Neural cell (in vitro differentiated cells): ENCODE results near the gene TIAM1. TPM values are rescaled to one million over a fixed set of nuclear protein-coding genes. Genes with fewer than 3 reads are reported as not detected.

ENCODE experiments used
- H2AFZ ChIP-seq: fragments of 200-600, 300-800 bp; sonication (generic), shearing (Covaris generic); 2 replicates; pipeline ENCODE4 v1.6.0; 2014; ENCODE audit warnings: low read depth, mild to moderate bottlenecking, antibody characterized with exemption, low read length, moderate library complexity
- H3F3A ChIP-seq: fragments of 200-600 bp; shearing (Covaris generic); 2 replicates; pipeline ENCODE4 v1.6.1; 2016; ENCODE audit warnings: mild to moderate bottlenecking, moderate library complexity, mixed read lengths, antibody characterized with exemption, low read length; ENCODE audit not compliant: insufficient read depth, poor library complexity, severe bottlenecking
- H3K27ac ChIP-seq: fragments of 200-600, 300-800 bp; sonication (generic), shearing (Covaris generic); 2 replicates; pipeline ENCODE4 v1.5.1; 2014; ENCODE audit warnings: mild to moderate bottlenecking, low read length, moderate library complexity
- H3K27me3 ChIP-seq: fragments of 300-800, 200-600 bp; sonication (generic), shearing (Covaris generic); 2 replicates; pipeline ENCODE4 v1.6.0; 2014; ENCODE audit warnings: mild to moderate bottlenecking, low read depth, low read length, moderate library complexity; ENCODE audit not compliant: insufficient read depth
- H3K36me3 ChIP-seq: fragments of 300-800, 200-600 bp; sonication (generic), shearing (Covaris generic); 2 replicates; pipeline ENCODE4 v1.5.1; 2014; ENCODE audit warnings: mild to moderate bottlenecking, antibody characterized with exemption, low read length, moderate library complexity; ENCODE audit not compliant: insufficient read depth
- H3K4me2 ChIP-seq: fragments of 300-800, 200-600 bp; sonication (generic), shearing (Covaris generic); 2 replicates; pipeline ENCODE4 v1.6.0; 2014; ENCODE audit warnings: mild to moderate bottlenecking, low read length
- H3K4me3 ChIP-seq: fragments of 300-800, 200-600 bp; sonication (generic), shearing (Covaris generic); 2 replicates; pipeline ENCODE4 v1.5.1; 2014; ENCODE audit warnings: mild to moderate bottlenecking, low read length, moderate library complexity
- H3K79me2 ChIP-seq: fragments of 200-600 bp; shearing (Covaris generic); replicated peaks from 2 replicates; pipeline ENCODE4 v1.6.0; 2014; ENCODE audit warnings: mild to moderate bottlenecking, low read length, moderate library complexity; ENCODE audit not compliant: insufficient read depth
- H3K9ac ChIP-seq: fragments of 300-800, 200-600 bp; sonication (generic), shearing (Covaris generic); 2 replicates; pipeline ENCODE4 v1.6.1; 2016; ENCODE audit warnings: mild to moderate bottlenecking, low read length, mixed read lengths
- H3K9me2 ChIP-seq: fragments of 200-600 bp; shearing (Covaris generic); 2 replicates; pipeline ENCODE4 v1.6.1; 2016; ENCODE audit warnings: mild to moderate bottlenecking, low read length, mixed read lengths; ENCODE audit not compliant: insufficient read depth
- H3K9me3 ChIP-seq: fragments of 200-600, 300-800 bp; sonication (generic), shearing (Covaris generic); 2 replicates; pipeline ENCODE4 v1.6.1; 2016; ENCODE audit warnings: mild to moderate bottlenecking, mixed run types, low read length, moderate library complexity, mixed read lengths
- H4K20me1 ChIP-seq: fragments of 200-600 bp; shearing (Covaris generic); 2 replicates; pipeline ENCODE4 v1.6.1; 2016; ENCODE audit warnings: mild to moderate bottlenecking, mixed run types; ENCODE audit not compliant: insufficient read depth
- CTCF ChIP-seq: fragments of 450-650 bp; IDR thresholded peaks from 2 replicates; pipeline ENCODE4 v1.5.1; 2014; ENCODE audit warnings: antibody characterized with exemption, mild to moderate bottlenecking, moderate library complexity; ENCODE audit not compliant: poor library complexity, severe bottlenecking
- EP300 ChIP-seq: fragments of 450-650 bp; conservative IDR thresholded peaks from 2 replicates; pipeline ENCODE4 v1.6.1; 2014; ENCODE audit warnings: antibody characterized with exemption, mild to moderate bottlenecking, moderate library complexity; ENCODE audit not compliant: poor library complexity, severe bottlenecking
- EZH2 ChIP-seq: fragments of 200-600, 300-800 bp; shearing (Covaris generic), sonication (generic); IDR thresholded peaks from 2 replicates; pipeline ENCODE4 v1.6.1; 2014; ENCODE audit warnings: antibody characterized with exemption, low read length, borderline replicate concordance, mild to moderate bottlenecking; ENCODE audit not compliant: insufficient read depth, poor library complexity, severe bottlenecking
- MXI1 ChIP-seq: fragments of 450-650 bp; conservative IDR thresholded peaks from 2 replicates; pipeline ENCODE4 v1.6.1; 2014; ENCODE audit warnings: antibody characterized with exemption, mild to moderate bottlenecking; ENCODE audit not compliant: poor library complexity, severe bottlenecking
- POLR2AphosphoS5 ChIP-seq: IDR thresholded peaks from 2 replicates; pipeline ENCODE4 v1.6.1; 2012
- RAD21 ChIP-seq: fragments of 450-650 bp; conservative IDR thresholded peaks from 2 replicates; pipeline ENCODE4 v1.6.1; 2014; ENCODE audit warnings: antibody characterized with exemption, mild to moderate bottlenecking, moderate library complexity
- REST ChIP-seq: IDR thresholded peaks from 2 replicates; pipeline ENCODE4 v1.6.1; 2012; ENCODE audit warnings: borderline replicate concordance
- SMC3 ChIP-seq: fragments of 450-650 bp; conservative IDR thresholded peaks from 2 replicates; pipeline ENCODE4 v1.6.1; 2014; ENCODE audit warnings: antibody characterized with exemption, mild to moderate bottlenecking, moderate library complexity; ENCODE audit not compliant: poor library complexity
- TAF1 ChIP-seq: IDR thresholded peaks from 2 replicates; pipeline ENCODE4 v1.6.1; 2012; ENCODE audit warnings: low read depth
- polyA plus RNA-seq: library from polyadenylated mRNA; depleted of rRNA; stranded (reverse); fragments of >200 nt; gene quantifications from 2 replicates; pipeline ENCODE4 v1.2.3, GENCODE V29; 2014

TIAM1 gene
- polyA plus RNA-seq, 1 donor from 2014 or later, result 13.2 TPM

GRCh38 chr21:31354604-31355443 is 10.8 kb upstream of the TIAM1 start:
- H3K4me2 ChIP-seq, result no peak overlapping the region
- no peaks in the 10 kb centered on the region for H3K9me2 ChIP-seq
- peaks cover 4% of the 10 kb centered on the region for H3K9me3 ChIP-seq
- H4K20me1 ChIP-seq, result no peaks in the 10 kb centered on the region
- TF ChIP-seq TAF1 (no peak), CTCF (no peak), EZH2 (no peak), RAD21 (no peak), SMC3 (no peak), EP300 (no peak), MXI1 (no peak), REST (no peak), POLR2AphosphoS5 (no peak)
- H3K27ac ChIP-seq, result no peak overlapping the region
- no peaks in the 10 kb centered on the region for H3F3A ChIP-seq
- no peak overlapping the region for H3K4me3 ChIP-seq
- no peak overlapping the region for H3K9ac ChIP-seq
- no peaks in the 10 kb centered on the region for H3K27me3 ChIP-seq
- H3K36me3 ChIP-seq, result no peaks in the 10 kb centered on the region
- H3K79me2 ChIP-seq, result no peaks in the 10 kb centered on the region
- H2AFZ ChIP-seq, result no peak overlapping the region

- Histone ChIP-seq H3F3A (no peaks in the 10 kb centered on the region), H3K36me3 (no peaks in the 10 kb centered on the region), H3K79me2 (no peaks in the 10 kb centered on the region), H3K9me2 (no peaks in the 10 kb centered on the region), H3K9ac (no peak overlapping the region), H2AFZ (no peak overlapping the region), H3K27ac (no peak overlapping the region), H4K20me1 (no peaks in the 10 kb centered on the region), H3K4me2 (no peak overlapping the region), H3K4me3 (no peak overlapping the region), H3K27me3 (no peaks in the 10 kb centered on the region), H3K9me3 (peaks cover 4% of the 10 kb centered on the region)
- TF ChIP-seq EP300, result no peak
- TF ChIP-seq POLR2AphosphoS5, result no peak
- no peak for TF ChIP-seq RAD21
- TF ChIP-seq REST, result no peak
- TF ChIP-seq MXI1, result no peak
- TF ChIP-seq CTCF, result no peak
- TF ChIP-seq EZH2, result no peak
- no peak for TF ChIP-seq TAF1
- TF ChIP-seq SMC3, result no peak
Observed at GRCh38 chr21:31354122-31354521, 10.1 kb upstream of the TIAM1 start.
